ENCODE measurements around the gene CDC42SE2.
A peak's percentile ranks its signal among the peaks of the same experiment; 100 is the strongest.

CDC42SE2 gene

DNA sequence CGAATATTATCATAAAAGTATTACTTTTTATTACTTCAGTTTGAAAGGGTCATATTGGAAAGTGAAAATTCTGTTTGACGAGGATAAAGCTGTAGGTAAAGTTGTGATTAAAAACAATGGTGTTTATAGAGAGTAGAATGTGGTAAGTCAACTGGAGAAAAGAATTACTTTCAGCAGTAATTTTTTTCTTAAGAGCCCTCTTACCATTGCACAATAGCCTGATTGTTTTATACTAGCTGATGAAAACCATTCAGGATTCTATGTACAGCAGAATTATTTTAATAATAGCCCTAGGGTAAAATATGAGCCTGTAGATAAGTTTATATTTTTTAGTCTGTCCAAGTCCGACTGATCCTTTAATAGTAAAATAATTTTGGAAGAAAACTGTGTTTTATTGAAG lies 16.6 kb downstream of the CDC42SE2 start:
- H3K9me3 ChIP-seq (ENCODE audit: insufficient read depth, low read length) = no peaks in the 10 kb centered on the region; the same call in 1 of the 2 replicates
- peaks cover 75% of the 10 kb centered on the region for H3K4me1 ChIP-seq (ENCODE audit: low read length)
- peaks cover 99% of the 10 kb centered on the region for H3K79me2 ChIP-seq (ENCODE audit: low read length)
- TF ChIP-seq, protein P1, sequence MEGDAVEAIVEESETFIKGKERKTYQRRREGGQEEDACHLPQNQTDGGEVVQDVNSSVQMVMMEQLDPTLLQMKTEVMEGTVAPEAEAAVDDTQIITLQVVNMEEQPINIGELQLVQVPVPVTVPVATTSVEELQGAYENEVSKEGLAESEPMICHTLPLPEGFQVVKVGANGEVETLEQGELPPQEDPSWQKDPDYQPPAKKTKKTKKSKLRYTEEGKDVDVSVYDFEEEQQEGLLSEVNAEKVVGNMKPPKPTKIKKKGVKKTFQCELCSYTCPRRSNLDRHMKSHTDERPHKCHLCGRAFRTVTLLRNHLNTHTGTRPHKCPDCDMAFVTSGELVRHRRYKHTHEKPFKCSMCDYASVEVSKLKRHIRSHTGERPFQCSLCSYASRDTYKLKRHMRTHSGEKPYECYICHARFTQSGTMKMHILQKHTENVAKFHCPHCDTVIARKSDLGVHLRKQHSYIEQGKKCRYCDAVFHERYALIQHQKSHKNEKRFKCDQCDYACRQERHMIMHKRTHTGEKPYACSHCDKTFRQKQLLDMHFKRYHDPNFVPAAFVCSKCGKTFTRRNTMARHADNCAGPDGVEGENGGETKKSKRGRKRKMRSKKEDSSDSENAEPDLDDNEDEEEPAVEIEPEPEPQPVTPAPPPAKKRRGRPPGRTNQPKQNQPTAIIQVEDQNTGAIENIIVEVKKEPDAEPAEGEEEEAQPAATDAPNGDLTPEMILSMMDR (IDR thresholded peaks at IDR 0.05; ENCODE audit: low read depth, low read length) = no peak
- no peaks in the 10 kb centered on the region for H3K27me3 ChIP-seq (ENCODE audit: low read depth, low read length)
- H3K4me2 ChIP-seq (ENCODE audit: low read length) = peak overlapping the region; percentile 42
- H3K27ac ChIP-seq (ENCODE audit: low read length) = no peak overlapping the region
- no peak overlapping the region for H2AFZ ChIP-seq (ENCODE audit: low read depth, low read length)
- H3K36me3 ChIP-seq (replicated peaks; ENCODE audit: low read depth, low read length) = peaks cover 63% of the 10 kb centered on the region
- peaks cover 91% of the 10 kb centered on the region for H4K20me1 ChIP-seq (ENCODE audit: insufficient read depth, low read length)
- H3K9ac ChIP-seq (ENCODE audit: low read length) = no peak overlapping the region
- H3K4me3 ChIP-seq (ENCODE audit: low read length) = no peak overlapping the region

DNA sequence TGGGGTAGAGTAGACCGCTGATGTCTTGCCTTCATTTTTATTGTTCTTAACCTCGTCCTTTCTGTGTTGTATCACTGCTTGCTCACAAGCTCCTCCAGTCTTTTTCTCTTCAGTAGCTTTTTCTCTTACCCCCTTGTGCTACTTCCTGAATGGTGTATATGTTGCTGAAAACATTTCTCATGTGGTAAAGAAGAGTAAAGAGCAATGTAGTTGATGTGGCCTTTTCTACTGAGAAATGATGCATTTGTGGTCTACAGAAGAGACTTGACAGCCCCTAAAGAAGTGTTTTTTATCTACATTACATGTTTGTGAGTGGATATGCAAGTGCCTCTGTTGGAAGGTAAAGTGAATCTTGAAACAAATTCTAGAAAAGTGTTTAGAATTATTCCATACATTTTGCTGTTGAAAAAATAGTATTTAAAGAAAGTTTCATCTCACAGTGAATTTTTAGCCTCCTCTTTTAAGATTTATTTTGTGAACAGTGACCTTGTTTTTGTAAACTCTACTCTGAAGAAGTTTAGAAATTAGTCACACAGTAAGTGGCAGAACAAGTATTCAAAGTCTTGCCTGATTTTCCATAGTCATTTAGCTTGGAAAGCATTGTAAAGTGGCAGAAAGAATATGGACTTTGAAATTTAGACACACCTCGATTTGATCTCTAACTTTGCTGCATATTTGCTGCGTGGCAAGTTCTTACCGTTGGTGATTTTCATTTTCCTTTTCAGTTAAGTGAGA lies 17.4 kb downstream of the CDC42SE2 start:
- Histone ChIP-seq H3K4me2 (ENCODE audit: low read length) (peak overlapping the region; percentile 42), H4K20me1 (ENCODE audit: insufficient read depth, low read length) (peaks cover 91% of the 10 kb centered on the region), H3K36me3 (replicated peaks; ENCODE audit: low read depth, low read length) (peaks cover 63% of the 10 kb centered on the region), H3K79me2 (ENCODE audit: low read length) (peaks cover 99% of the 10 kb centered on the region), H3K27me3 (ENCODE audit: low read depth, low read length) (no peaks in the 10 kb centered on the region), H2AFZ (ENCODE audit: low read depth, low read length) (no peak overlapping the region), H3K27ac (ENCODE audit: low read length) (peak overlapping the region; percentile 29), H3K9me3 (ENCODE audit: insufficient read depth, low read length) (no peaks in the 10 kb centered on the region; the same call in 1 of the 2 replicates), H3K9ac (ENCODE audit: low read length) (no peak overlapping the region), H3K4me1 (ENCODE audit: low read length) (peaks cover 74% of the 10 kb centered on the region), H3K4me3 (ENCODE audit: low read length) (peak overlapping the region; percentile 0; the same call in 1 of the 2 replicates)
- no peak for TF ChIP-seq EZH2phosphoT487 (IDR thresholded peaks at IDR 0.05; ENCODE audit: low read depth)
- TF ChIP-seq, protein P1 (IDR thresholded peaks at IDR 0.05; ENCODE audit: low read depth, low read length) = no peak

DNA sequence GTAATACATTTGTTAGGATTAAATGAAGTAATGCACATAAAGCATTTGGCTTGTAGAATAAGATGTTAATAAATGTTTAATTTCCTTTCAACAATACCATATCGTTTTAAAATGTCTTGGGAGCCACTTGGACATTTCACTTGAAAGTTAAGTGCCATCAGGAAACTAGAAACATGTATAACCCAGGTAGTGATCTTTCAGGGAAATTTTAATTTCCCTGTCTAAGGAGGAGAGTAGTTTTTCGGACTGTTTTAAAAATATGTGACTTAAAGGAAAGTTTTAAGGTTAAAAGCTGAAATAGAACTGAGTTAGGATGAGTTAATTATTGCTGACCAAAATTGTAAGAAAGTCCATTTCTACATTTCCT lies 18.0 kb downstream of the CDC42SE2 start:
- H3K36me3 ChIP-seq (replicated peaks; ENCODE audit: low read depth, low read length) = peaks cover 63% of the 10 kb centered on the region
- peak overlapping the region; percentile 42 for H3K4me2 ChIP-seq (ENCODE audit: low read length)
- H3K79me2 ChIP-seq (ENCODE audit: low read length) = peaks cover 99% of the 10 kb centered on the region
- H3K4me3 ChIP-seq (ENCODE audit: low read length) = peak overlapping the region; percentile 0; the same call in 1 of the 2 replicates
- no peak overlapping the region for H3K9ac ChIP-seq (ENCODE audit: low read length)
- peaks cover 90% of the 10 kb centered on the region for H4K20me1 ChIP-seq (ENCODE audit: insufficient read depth, low read length)
- H2AFZ ChIP-seq (ENCODE audit: low read depth, low read length) = no peak overlapping the region
- TF ChIP-seq, protein P1 (IDR thresholded peaks at IDR 0.05; ENCODE audit: low read depth, low read length) = no peak
- TF ChIP-seq EZH2phosphoT487 (IDR thresholded peaks at IDR 0.05; ENCODE audit: low read depth) = no peak
- no peaks in the 10 kb centered on the region for H3K27me3 ChIP-seq (ENCODE audit: low read depth, low read length)
- H3K27ac ChIP-seq (ENCODE audit: low read length) = peak overlapping the region; percentile 29
- peaks cover 74% of the 10 kb centered on the region for H3K4me1 ChIP-seq (ENCODE audit: low read length)
- H3K9me3 ChIP-seq (ENCODE audit: insufficient read depth, low read length) = no peaks in the 10 kb centered on the region; the same call in 1 of the 2 replicates

DNA sequence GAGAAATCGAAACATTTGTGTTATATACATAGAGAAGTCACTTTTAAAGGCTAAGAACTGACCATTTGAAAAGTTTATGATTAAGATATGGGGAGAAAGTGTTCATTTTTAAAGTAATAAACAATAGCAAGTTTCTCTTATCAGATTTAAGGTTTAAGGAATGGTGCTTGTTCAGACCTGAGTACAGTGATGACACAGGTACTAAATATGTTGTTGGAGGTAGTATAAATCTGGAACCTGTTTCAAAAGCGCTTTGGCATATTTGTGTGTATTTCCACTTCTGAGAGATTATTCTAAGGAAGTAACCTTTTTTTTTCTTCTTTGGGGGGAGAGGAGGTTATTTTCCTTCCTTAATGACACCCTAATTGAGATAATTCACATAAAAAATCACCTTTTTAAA lies 18.4 kb downstream of the CDC42SE2 start:
- peaks cover 75% of the 10 kb centered on the region for H3K4me1 ChIP-seq (ENCODE audit: low read length)
- H3K27ac ChIP-seq (ENCODE audit: low read length) = no peak overlapping the region
- no peak overlapping the region for H2AFZ ChIP-seq (ENCODE audit: low read depth, low read length)
- H3K79me2 ChIP-seq (ENCODE audit: low read length) = peaks cover 99% of the 10 kb centered on the region
- peaks cover 89% of the 10 kb centered on the region for H4K20me1 ChIP-seq (ENCODE audit: insufficient read depth, low read length)
- TF ChIP-seq, protein P1 (IDR thresholded peaks at IDR 0.05; ENCODE audit: low read depth, low read length) = no peak
- no peak for TF ChIP-seq EZH2phosphoT487 (IDR thresholded peaks at IDR 0.05; ENCODE audit: low read depth)
- H3K27me3 ChIP-seq (ENCODE audit: low read depth, low read length) = no peaks in the 10 kb centered on the region
- H3K9me3 ChIP-seq (ENCODE audit: insufficient read depth, low read length) = no peaks in the 10 kb centered on the region; the same call in 1 of the 2 replicates
- no peak overlapping the region for H3K4me3 ChIP-seq (ENCODE audit: low read length)
- peaks cover 59% of the 10 kb centered on the region for H3K36me3 ChIP-seq (replicated peaks; ENCODE audit: low read depth, low read length)
- 0 out of 2 replicates have a peak overlapping the region, but pooled peaks have one; percentile 42 for H3K4me2 ChIP-seq (ENCODE audit: low read length)
- H3K9ac ChIP-seq (ENCODE audit: low read length) = no peak overlapping the region
